ENCODE results near the gene MCTP1. TPM values are rescaled to one million over a fixed set of nuclear protein-coding genes. Genes with fewer than 3 reads are reported as not detected.

MCTP1 gene
- total and polyA plus RNA-seq, 2 experiments from 2014 or later = 1.3 to 5.7 TPM

DNA sequence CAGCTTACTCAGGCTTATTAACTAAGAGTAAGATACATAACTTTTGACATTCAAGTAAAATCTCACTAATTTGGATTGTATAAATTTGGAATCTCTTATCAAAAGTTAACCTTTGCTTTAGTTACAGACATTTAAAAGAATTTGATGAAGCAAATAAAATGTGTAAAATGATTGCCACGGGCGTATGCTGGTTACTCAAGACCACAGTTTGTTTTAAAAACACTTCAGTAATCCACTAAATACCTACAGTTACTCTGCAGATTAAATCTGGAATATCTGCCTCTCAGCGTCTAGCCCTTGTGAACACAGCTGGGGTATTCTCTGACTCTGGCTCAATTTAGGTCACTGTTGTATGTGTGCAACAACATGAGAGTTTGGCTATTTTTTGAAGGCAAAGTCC is 143.8 kb downstream of the MCTP1 start:
- Histone ChIP-seq H3K4me2 (no peak overlapping the region), H3K9me2 (replicated peaks; ENCODE audit: insufficient read depth) (no peaks in the 10 kb centered on the region), H3K27ac (no peak overlapping the region), H3K4me3 (no peak overlapping the region), H3K36me3 (replicated peaks; ENCODE audit: insufficient read depth, low read depth) (no peaks in the 10 kb centered on the region), H3K79me2 (no peaks in the 10 kb centered on the region), H3K4me1 (ENCODE audit: insufficient read depth) (no peaks in the 10 kb centered on the region), H3K27me3 (no peaks in the 10 kb centered on the region), H3K9me3 (ENCODE audit: low read depth) (no peaks in the 10 kb centered on the region), H2AFZ (no peak overlapping the region), H4K20me1 (ENCODE audit: insufficient read depth, poor library complexity, severe bottlenecking) (no peaks in the 10 kb centered on the region)
- DNase-seq (ENCODE audit: low spot score) = no peak
- 52% methylated on average over 3 of the region's 3 CpGs for WGBS (ENCODE audit: low lambda C conversion rate, missing lambda C conversion rate)
- TF ChIP-seq, protein P1, sequence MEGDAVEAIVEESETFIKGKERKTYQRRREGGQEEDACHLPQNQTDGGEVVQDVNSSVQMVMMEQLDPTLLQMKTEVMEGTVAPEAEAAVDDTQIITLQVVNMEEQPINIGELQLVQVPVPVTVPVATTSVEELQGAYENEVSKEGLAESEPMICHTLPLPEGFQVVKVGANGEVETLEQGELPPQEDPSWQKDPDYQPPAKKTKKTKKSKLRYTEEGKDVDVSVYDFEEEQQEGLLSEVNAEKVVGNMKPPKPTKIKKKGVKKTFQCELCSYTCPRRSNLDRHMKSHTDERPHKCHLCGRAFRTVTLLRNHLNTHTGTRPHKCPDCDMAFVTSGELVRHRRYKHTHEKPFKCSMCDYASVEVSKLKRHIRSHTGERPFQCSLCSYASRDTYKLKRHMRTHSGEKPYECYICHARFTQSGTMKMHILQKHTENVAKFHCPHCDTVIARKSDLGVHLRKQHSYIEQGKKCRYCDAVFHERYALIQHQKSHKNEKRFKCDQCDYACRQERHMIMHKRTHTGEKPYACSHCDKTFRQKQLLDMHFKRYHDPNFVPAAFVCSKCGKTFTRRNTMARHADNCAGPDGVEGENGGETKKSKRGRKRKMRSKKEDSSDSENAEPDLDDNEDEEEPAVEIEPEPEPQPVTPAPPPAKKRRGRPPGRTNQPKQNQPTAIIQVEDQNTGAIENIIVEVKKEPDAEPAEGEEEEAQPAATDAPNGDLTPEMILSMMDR (IDR thresholded peaks at IDR 0.05; ENCODE audit: poor library complexity) = no peak
- TF ChIP-seq EZH2 (IDR thresholded peaks at IDR 0.05; ENCODE audit: borderline replicate concordance) = no peak
- TF ChIP-seq EZH2phosphoT487 (IDR thresholded peaks at IDR 0.05; ENCODE audit: low read depth, severe bottlenecking, unreplicated experiment) = no peak

DNA sequence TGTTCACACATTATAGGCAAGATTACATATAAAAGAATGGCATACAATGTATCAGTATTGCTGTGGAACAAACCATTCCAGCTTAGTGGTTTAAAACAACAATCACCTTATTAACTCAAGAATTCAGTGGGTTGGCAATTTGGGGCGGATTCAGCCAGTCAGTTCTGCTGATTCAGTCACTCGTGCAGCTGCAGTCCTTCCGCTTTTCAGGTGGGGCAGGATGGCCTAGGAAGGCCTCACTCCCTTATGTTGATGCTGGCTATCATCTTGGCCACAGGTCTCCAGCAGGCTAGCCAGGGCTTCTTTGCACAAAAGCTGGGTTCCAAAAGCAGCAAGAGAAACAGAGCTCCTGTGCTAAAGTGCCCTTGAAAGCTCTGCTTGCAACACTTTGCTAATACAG is 150.6 kb downstream of the MCTP1 start:
- TF ChIP-seq EZH2phosphoT487 (IDR thresholded peaks at IDR 0.05; ENCODE audit: low read depth, severe bottlenecking, unreplicated experiment) (no peak), EZH2 (IDR thresholded peaks at IDR 0.05; ENCODE audit: borderline replicate concordance) (no peak)
- TF ChIP-seq, protein P1 (IDR thresholded peaks at IDR 0.05; ENCODE audit: poor library complexity) = no peak
- Histone ChIP-seq H3K4me2 (no peak overlapping the region), H3K4me3 (no peak overlapping the region), H2AFZ (no peak overlapping the region), H4K20me1 (ENCODE audit: insufficient read depth, poor library complexity, severe bottlenecking) (no peaks in the 10 kb centered on the region), H3K4me1 (ENCODE audit: insufficient read depth) (no peaks in the 10 kb centered on the region), H3K27ac (no peak overlapping the region), H3K9me2 (replicated peaks; ENCODE audit: insufficient read depth) (no peaks in the 10 kb centered on the region), H3K27me3 (no peaks in the 10 kb centered on the region), H3K79me2 (no peaks in the 10 kb centered on the region), H3K36me3 (replicated peaks; ENCODE audit: insufficient read depth, low read depth) (no peaks in the 10 kb centered on the region), H3K9me3 (ENCODE audit: low read depth) (no peaks in the 10 kb centered on the region)
- WGBS (ENCODE audit: low lambda C conversion rate, missing lambda C conversion rate) = 85% methylated on average over 3 of the region's 3 CpGs
- no peak for DNase-seq (ENCODE audit: low spot score)

DNA sequence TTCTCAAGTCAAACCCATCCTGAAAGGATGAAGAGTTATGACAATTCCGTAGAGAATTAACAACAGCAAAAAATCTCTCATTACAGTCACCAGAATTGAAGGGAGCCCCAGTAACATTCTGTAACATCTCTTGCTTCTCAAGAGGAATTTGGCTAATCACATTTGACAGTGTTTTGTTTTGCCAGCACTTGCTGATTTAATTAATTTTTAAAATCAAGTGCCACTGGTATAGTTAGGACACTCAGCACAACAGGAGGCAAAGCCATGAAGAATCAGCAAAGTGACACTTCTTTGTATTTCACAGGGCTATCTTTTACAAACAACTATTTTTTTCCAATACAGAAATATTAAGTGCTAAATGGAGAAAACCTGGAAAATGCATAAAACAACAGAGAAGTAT is 152.8 kb downstream of the MCTP1 start:
- H4K20me1 ChIP-seq (ENCODE audit: insufficient read depth, poor library complexity, severe bottlenecking) = no peaks in the 10 kb centered on the region
- no peak overlapping the region for H2AFZ ChIP-seq
- no peaks in the 10 kb centered on the region for H3K9me2 ChIP-seq (replicated peaks; ENCODE audit: insufficient read depth)
- no peaks in the 10 kb centered on the region for H3K27me3 ChIP-seq
- 93% methylated on average over 1 of the region's 1 CpG for WGBS (ENCODE audit: low lambda C conversion rate, missing lambda C conversion rate)
- H3K79me2 ChIP-seq = no peaks in the 10 kb centered on the region
- no peak overlapping the region for H3K4me2 ChIP-seq
- TF ChIP-seq EZH2 (IDR thresholded peaks at IDR 0.05; ENCODE audit: borderline replicate concordance) (no peak), EZH2phosphoT487 (IDR thresholded peaks at IDR 0.05; ENCODE audit: low read depth, severe bottlenecking, unreplicated experiment) (no peak)
- TF ChIP-seq, protein P1 (IDR thresholded peaks at IDR 0.05; ENCODE audit: poor library complexity) = no peak
- no peak overlapping the region for H3K27ac ChIP-seq
- no peaks in the 10 kb centered on the region for H3K36me3 ChIP-seq (replicated peaks; ENCODE audit: insufficient read depth, low read depth)
- no peaks in the 10 kb centered on the region for H3K9me3 ChIP-seq (ENCODE audit: low read depth)
- DNase-seq (ENCODE audit: low spot score) = no peak
- no peaks in the 10 kb centered on the region for H3K4me1 ChIP-seq (ENCODE audit: insufficient read depth)
- no peak overlapping the region for H3K4me3 ChIP-seq

DNA sequence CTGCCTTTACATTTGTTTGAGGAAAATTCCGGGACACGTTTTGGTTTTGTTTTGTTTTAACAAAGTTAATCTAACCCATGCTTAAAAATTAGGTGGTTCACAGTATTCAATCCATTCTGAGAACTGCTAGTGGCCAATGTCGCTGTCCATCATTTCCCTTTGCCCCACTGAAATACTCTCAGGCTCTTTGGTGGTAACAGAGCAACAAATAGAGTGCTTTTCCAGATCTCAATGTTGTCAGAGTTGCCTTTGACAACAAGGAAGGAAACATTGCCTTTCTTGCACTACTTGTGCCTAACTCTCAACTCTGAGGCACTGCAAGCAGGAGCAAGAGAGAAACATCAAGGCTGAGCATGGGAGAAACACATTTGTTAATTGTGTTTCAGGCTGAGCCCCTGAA is 154.0 kb downstream of the MCTP1 start:
- no peak overlapping the region for H2AFZ ChIP-seq
- H4K20me1 ChIP-seq (ENCODE audit: insufficient read depth, poor library complexity, severe bottlenecking) = no peaks in the 10 kb centered on the region
- no peaks in the 10 kb centered on the region for H3K27me3 ChIP-seq
- no peaks in the 10 kb centered on the region for H3K9me2 ChIP-seq (replicated peaks; ENCODE audit: insufficient read depth)
- no peaks in the 10 kb centered on the region for H3K79me2 ChIP-seq
- no peaks in the 10 kb centered on the region for H3K36me3 ChIP-seq (replicated peaks; ENCODE audit: insufficient read depth, low read depth)
- TF ChIP-seq EZH2phosphoT487 (IDR thresholded peaks at IDR 0.05; ENCODE audit: low read depth, severe bottlenecking, unreplicated experiment) (no peak), EZH2 (IDR thresholded peaks at IDR 0.05; ENCODE audit: borderline replicate concordance) (no peak)
- TF ChIP-seq, protein P1 (IDR thresholded peaks at IDR 0.05; ENCODE audit: poor library complexity) = no peak
- H3K27ac ChIP-seq = no peak overlapping the region
- WGBS (ENCODE audit: low lambda C conversion rate, missing lambda C conversion rate) = 80% methylated on average over 3 of the region's 3 CpGs
- DNase-seq (ENCODE audit: low spot score) = no peak
- no peak overlapping the region for H3K4me3 ChIP-seq
- no peak overlapping the region for H3K4me2 ChIP-seq
- H3K4me1 ChIP-seq (ENCODE audit: insufficient read depth) = no peaks in the 10 kb centered on the region
- H3K9me3 ChIP-seq (ENCODE audit: low read depth) = no peaks in the 10 kb centered on the region

Data from hepatocyte (in vitro differentiated cells).